Gastroesophageal sphincter (tissue), 4 donors: Measurements from ENCODE around the gene SLC17A4. TPM values are rescaled to one million over a fixed set of nuclear protein-coding genes. Genes with fewer than 3 reads are reported as not detected.
"Not testable (repeated sequence)": the region's sequence is repeated elsewhere in the genome, so short reads cannot be mapped to it uniquely, and the experiment has no call there.

Source experiments
- ATAC-seq: fragments of 150-250 bp; one replicate; pipeline ENCODE4 v1.9.1; 2016; ENCODE audit warnings: mild to moderate bottlenecking, moderate library complexity
- H3K27ac ChIP-seq, 4 donors: fragments of 200-600 bp; sonication (generic) in 3 of 4; 1 replicate in 3 of 4; 2 replicates in 1 of 4; pipeline ENCODE4 v1.5.1; 2016 to 2019
- H3K27me3 ChIP-seq: fragments of 200-600 bp; sonication (generic); one replicate; pipeline ENCODE4 v1.5.1; 2019
- H3K36me3 ChIP-seq, 2 donors: fragments of 200-600 bp; sonication (generic); one replicate each; pipeline ENCODE4 v1.5.1; 2019; ENCODE audit warnings: control low read depth in 1 of 2
- H3K4me1 ChIP-seq, 3 donors: fragments of 200-600 bp; sonication (generic); 1 replicate in 2 of 3; 2 replicates in 1 of 3; pipeline ENCODE4 v1.5.1; 2016 to 2019; ENCODE audit warnings: control low read depth in 2 of 3
- H3K4me3 ChIP-seq, 2 donors: fragments of 200-600 bp; sonication (generic); one replicate each; pipeline ENCODE4 v1.5.1; 2019; ENCODE audit warnings: mild to moderate bottlenecking in 1 of 2, moderate library complexity in 1 of 2
- H3K9me3 ChIP-seq, 3 donors: fragments of 200-600 bp; sonication (generic); one replicate each; pipeline ENCODE4 v1.5.1; 2017 to 2019; ENCODE audit warnings: control low read depth in 2 of 3
- CTCF ChIP-seq, 4 experiments: fragments of 200-600 bp in 2 of 4; fragments of 450-650 bp in 2 of 4; sonication (generic) in 1 of 4; IDR thresholded peaks; one replicate each; pipeline ENCODE4 v1.5.1; 2017 to 2019; ENCODE audit warnings: antibody characterized with exemption in 4 of 4, mild to moderate bottlenecking in 2 of 4, moderate library complexity in 2 of 4
- EP300 ChIP-seq: sonication (generic); formaldehyde crosslinking; IDR thresholded peaks from one replicate; pipeline ENCODE4 v1.6.1; 2017; ENCODE audit warnings: antibody characterized with exemption, mild to moderate bottlenecking
- POLR2A ChIP-seq, 2 donors: fragments of 450-650 bp; IDR thresholded peaks; one replicate each; pipeline ENCODE4 v1.6.1; 2017; ENCODE audit warnings: antibody characterized with exemption in 2 of 2, mild to moderate bottlenecking in 2 of 2, moderate library complexity in 1 of 2
- POLR2AphosphoS5 ChIP-seq: sonication (generic); formaldehyde crosslinking; IDR thresholded peaks from one replicate; pipeline ENCODE4 v1.6.1; 2017; ENCODE audit warnings: antibody characterized with exemption
- WGBS, 2 donors: methylation state at CpG; one replicate each; pipeline ENCODE4 v1.1.5; 2018; ENCODE audit warnings: low coverage in 1 of 2; 5-methylcytosine and 5-hydroxymethylcytosine counted together
- total RNA-seq, 4 donors: library from RNA; depleted of rRNA; stranded (reverse); fragments of >200 nt; gene quantifications; one replicate each; pipeline ENCODE4 v1.1.0, GENCODE V29; 2016

SLC17A4 gene
- total RNA-seq, 4 donors from 2014 or later, result not detected

- Histone ChIP-seq H3K4me1 (no peaks in the 10 kb centered on the region), H3K4me3 (no peak overlapping the region), H3K9me3 (no peaks in the 10 kb centered on the region), H3K27ac (no peak overlapping the region), H3K27me3 (no peaks in the 10 kb centered on the region), H3K36me3 (no peaks in the 10 kb centered on the region)
- no peak for TF ChIP-seq CTCF (IDR thresholded peaks at IDR 0.05)
- no peak for TF ChIP-seq POLR2AphosphoS5
- no peak for TF ChIP-seq EP300
- no peak for TF ChIP-seq POLR2A (IDR thresholded peaks at IDR 0.05)
- ATAC-seq, result no peak
Observed at GRCh38 chr6:25748049-25748448, 6.5 kb upstream of the SLC17A4 start.

- not testable (repeated sequence) for H3K4me1 ChIP-seq, ATAC-seq, H3K27me3 ChIP-seq, H3K4me3 ChIP-seq, H3K36me3 ChIP-seq, H3K9me3 ChIP-seq, H3K27ac ChIP-seq
- 45 to 49% methylated on average over 8 to 17 of the region's 17 CpGs for WGBS, 2 donors
Observed at GRCh38 chr6:25748601-25749517, 5.7 kb upstream of the SLC17A4 start.

- no peaks in the 10 kb centered on the region for H3K4me1 ChIP-seq
- no peak for ATAC-seq
- H3K27me3 ChIP-seq, result no peaks in the 10 kb centered on the region
- no peaks in the 10 kb centered on the region for H3K36me3 ChIP-seq
- no peak overlapping the region for H3K4me3 ChIP-seq
- H3K9me3 ChIP-seq, result no peaks in the 10 kb centered on the region
- 61 to 66% methylated on average over 2 of the region's 2 CpGs for WGBS, 2 donors
- TF ChIP-seq POLR2AphosphoS5 (no peak), CTCF (IDR thresholded peaks at IDR 0.05) (no peak), EP300 (no peak), POLR2A (IDR thresholded peaks at IDR 0.05) (no peak)
- no peak overlapping the region for H3K27ac ChIP-seq
Observed at GRCh38 chr6:25749837-25750236, 4.7 kb upstream of the SLC17A4 start.

- no peak overlapping the region for H3K4me3 ChIP-seq
- H3K4me1 ChIP-seq, result no peaks in the 10 kb centered on the region
- H3K9me3 ChIP-seq, result no peaks in the 10 kb centered on the region
- no peak for ATAC-seq
- H3K27ac ChIP-seq, result no peak overlapping the region
- no peaks in the 10 kb centered on the region for H3K27me3 ChIP-seq
- H3K36me3 ChIP-seq, result no peaks in the 10 kb centered on the region
- TF ChIP-seq CTCF (IDR thresholded peaks at IDR 0.05) (no peak), POLR2AphosphoS5 (no peak), POLR2A (IDR thresholded peaks at IDR 0.05) (no peak), EP300 (no peak)
- WGBS, 2 donors, result 82 to 86% methylated on average over 2 of the region's 3 CpGs
Observed at GRCh38 chr6:25750906-25751305, 3.6 kb upstream of the SLC17A4 start.

- no peaks in the 10 kb centered on the region for H3K4me1 ChIP-seq
- TF ChIP-seq POLR2A (IDR thresholded peaks at IDR 0.05) (no peak), POLR2AphosphoS5 (no peak), EP300 (no peak), CTCF (IDR thresholded peaks at IDR 0.05) (no peak)
- H3K36me3 ChIP-seq, result no peaks in the 10 kb centered on the region
- no peak overlapping the region for H3K27ac ChIP-seq
- H3K4me3 ChIP-seq, result no peak overlapping the region
- no peaks in the 10 kb centered on the region for H3K27me3 ChIP-seq
- no peaks in the 10 kb centered on the region for H3K9me3 ChIP-seq
- ATAC-seq, result no peak
Observed at GRCh38 chr6:25753079-25753478, 1.5 kb upstream of the SLC17A4 start.
